ENCODE measurements around the gene USP25.

The USP25 gene

GRCh38 chr21:15729674-15730483 lies at the start of gene USP25:
Gene USP25 (plus strand): TSS chr21:15729982. CDS start chr21:15730394, 412 bp downstream.
- DNase-seq, result peak; percentile 92 to 97 (median 92)

DNA sequence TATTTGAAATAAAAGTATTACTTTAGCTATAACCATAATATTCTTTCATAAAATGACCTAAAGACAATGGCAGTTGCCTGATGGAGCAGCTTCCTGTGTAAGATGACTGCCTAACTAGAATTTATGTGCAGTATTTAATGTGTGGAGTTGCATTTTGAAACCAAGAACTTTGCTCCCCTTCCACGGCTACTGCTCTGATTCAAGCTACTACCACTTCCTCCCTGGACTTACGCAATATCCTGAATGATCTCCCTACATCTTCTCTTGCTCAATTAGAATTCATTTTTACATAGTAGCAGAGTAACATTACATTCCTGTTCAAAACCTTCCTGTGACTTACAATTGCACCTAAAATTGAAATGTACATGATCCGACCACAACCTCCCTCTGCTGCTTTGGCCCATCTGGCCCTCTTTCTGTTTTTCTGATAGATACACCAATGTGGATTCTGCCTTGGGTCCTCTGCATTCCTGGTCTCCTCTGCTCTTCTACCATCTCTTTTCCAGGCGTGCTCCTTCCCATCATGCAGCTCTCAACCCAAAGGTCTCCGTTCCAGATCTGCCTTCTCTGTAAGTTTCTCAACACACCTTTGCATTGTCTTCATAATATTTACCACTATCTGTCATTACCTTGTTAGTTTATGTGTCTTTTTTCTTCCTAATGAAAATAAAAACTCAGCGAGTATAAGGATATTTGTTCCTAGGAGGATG lies 47.4 kb upstream of the USP25 start:
- DNase-seq, result no peak

DNA sequence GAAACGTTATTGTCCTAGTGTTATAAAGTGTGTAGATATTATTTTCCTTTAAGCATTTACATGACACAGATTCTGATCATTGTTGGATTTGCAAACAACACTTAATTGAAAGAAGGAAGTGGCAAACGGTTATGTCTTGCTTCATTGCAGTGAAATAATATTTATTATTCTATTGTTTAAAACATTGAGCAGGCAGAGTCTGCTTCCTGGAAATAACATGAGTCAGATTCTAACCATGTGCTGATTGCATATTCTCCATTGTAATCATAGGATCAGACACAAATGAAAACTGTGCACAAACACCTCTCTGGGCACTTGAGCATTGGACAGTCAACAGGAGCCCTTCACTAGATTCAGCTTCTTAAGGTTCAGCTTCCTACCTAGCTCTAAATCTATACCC lies 46.8 kb upstream of the USP25 start:
- DNase-seq, result peak in 1 of 3 experiments; percentile 36

DNA sequence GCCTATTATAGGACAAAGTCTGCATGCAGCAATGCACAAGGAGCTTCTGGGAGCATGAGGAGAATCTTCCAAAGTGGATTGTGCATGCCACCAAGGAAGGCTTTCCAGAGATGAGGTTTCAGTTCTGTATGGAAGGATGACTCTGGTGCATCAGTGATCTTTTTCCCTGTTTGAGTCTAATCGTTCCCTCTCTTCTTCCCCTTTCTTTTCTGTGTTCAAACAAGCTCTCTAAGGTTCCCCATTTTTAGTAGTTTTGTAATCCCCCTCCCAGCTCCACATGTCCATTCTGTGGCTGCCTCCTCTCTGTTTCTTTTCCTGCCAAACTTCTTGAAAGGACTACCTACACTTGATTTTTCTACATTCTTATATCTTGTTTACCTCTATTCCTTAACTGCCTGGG lies 43.3 kb upstream of the USP25 start:
- no peak for DNase-seq

DNA sequence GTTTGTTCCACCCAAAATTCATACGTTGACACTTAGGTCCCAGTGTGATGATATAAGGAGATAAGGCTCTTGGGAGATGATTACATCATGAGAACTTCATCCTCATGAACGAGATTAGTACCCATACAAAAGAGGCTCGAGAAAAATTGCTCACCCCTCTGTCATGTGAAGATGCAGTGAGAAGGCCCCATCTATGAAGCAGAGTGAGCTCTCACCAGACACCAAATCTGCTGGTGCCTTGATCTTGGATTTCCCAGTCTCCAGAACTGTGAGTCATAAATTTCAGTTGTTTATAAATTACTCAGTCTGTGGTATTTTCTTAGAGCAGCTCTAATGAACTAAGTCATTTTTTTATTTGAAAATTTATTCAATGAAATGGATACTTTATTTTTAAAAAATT lies 42.6 kb upstream of the USP25 start:
- no peak for DNase-seq

DNA sequence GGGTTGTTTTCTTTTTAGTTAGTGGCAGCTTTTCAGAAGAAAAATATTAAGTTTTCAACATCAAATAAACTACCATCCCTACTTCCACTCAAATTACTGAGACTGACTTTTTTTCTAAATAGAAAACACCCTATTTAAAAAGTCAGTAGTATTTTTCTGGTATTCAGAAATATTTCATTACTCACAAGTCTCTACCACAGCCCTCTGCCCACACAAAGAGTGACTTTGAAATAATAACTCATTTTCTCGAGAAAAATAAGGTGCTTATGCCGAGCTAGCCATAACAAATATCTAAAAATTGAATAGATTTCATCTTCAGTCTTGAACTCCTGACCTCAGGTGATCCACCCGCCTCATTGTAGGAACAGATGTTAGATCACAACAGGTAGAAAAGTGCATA lies 41.8 kb upstream of the USP25 start:
- no peak for DNase-seq

GRCh38 chr21:15688809-15689208 lies 41.0 kb upstream of the USP25 start:
- no peak for DNase-seq

DNA sequence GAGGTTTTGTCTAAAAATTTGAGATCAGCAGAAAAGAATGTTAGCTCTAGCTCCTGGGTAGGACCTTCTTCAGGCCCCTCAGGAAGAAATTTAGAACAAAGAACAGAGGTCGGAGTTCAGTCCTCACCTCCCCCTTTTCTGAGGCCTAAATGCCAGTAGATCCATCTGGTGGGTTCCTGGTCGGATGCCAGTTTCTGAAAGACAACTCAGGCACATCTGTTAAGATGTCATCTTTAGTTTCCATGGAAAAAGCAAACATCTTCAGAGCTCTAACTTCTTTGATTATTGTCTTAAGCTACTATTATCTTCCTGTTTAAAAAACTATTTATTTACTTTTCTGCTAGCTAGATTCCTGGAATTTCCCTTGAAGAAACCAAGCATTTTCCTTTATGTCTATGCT lies 37.1 kb upstream of the USP25 start:
- no peak for DNase-seq

- DNase-seq, result no peak
Observed at GRCh38 chr21:15695241-15695640, 34.5 kb upstream of the USP25 start.

DNA sequence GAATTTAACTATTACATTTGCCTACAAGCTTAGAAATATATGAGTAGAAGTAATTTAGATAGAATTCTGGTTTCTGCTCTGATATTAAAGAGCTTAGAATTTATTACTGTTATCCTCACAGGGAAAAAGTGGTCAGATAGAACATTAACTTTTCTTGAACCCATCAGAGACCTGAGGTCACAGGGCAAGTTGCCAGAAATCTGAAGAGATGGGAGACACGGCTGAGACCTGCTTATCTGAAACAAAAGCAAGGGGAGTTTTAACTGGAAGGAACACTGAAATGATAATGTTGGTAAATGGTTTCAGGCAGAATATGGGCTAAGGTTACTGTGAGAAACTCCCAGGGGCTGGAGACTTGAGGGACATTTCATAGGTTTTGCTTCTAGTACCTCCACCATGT lies 28.0 kb upstream of the USP25 start:
- DNase-seq, result no peak

DNA sequence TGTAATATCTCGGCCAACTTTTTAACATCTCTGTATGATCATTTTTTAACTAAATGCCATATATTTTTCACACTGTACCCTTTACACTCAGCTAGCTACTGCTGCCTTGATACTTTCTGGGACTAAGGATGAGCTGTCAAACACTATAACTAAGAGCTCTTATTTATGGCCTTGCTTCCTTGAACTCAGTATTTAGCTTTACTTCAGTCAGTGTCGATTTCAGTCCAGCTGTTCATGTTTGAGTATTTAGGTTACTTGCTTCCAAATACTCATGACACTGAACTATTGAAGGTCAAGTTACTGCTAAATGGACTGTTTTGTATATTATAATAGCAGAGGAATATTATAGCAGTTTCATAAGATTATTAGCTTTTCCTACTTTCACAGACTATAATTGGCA lies 25.9 kb upstream of the USP25 start:
- no peak for DNase-seq

GRCh38 chr21:15706696-15707095 lies 23.1 kb upstream of the USP25 start:
- DNase-seq, result no peak

GRCh38 chr21:15713412-15713811 lies 16.4 kb upstream of the USP25 start:
- DNase-seq, result no peak

DNA sequence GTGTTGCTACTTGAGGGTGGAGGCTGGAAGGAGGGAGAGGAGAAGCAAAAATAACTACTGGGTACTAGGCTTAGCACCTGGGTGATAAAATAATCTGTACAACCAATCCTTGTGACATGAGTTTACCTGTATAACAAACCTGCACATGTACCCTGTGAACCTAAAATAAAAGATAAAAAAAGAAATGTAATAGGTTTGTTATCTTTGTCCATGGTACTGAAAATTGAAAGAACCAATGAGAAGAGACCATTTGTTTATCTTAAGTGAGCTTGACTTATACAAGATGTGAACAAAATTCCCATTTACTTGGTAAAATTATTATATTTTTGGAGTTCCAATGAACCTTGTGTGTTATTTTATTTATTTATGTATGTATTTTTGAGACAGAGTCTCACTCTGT lies 11.1 kb upstream of the USP25 start:
- no peak for DNase-seq

GRCh38 chr21:15719976-15720375 lies 9.8 kb upstream of the USP25 start:
- DNase-seq, result no peak

GRCh38 chr21:15722591-15723324 lies 7.0 kb upstream of the USP25 start:
- peak in 1 of 3 experiments; percentile 51 for DNase-seq

- no peak for DNase-seq
Observed at GRCh38 chr21:15725949-15726348, 3.8 kb upstream of the USP25 start.

DNA sequence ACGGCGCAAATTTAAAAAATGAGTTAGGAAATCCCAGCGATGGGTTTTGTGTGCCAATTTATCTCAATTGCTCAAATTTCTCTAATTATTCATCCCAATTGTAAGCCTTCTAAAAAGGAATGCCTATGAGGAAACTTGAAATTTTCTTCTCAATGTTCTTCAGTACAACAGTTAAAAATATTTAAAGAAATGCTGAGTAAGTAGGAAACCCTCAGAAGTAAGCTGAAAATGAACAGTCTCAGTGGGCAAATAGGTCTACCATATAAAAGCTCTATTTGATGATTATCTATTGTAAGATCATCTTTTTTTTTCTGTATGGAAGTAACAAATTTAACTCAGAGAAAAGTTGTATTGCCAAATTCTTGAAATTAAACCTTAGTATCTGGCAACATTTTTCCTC lies 1.7 kb upstream of the USP25 start:
- no peak for DNase-seq

DNA sequence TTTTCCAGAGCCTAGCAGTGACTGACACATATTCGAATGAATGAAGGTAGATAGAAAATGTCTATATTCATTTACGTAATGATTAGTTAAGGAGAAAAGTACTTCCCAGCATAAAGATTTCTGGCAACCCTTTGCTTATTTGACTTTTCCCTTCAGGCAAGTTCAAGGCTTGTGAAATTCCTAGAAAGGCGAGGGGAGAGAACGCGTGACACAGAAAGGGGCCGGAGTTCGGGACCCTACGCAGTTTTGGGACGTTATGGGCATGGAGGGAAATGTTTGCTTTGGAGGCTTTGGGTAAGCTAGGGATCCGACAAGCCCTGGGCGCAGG lies 472 bp upstream of the USP25 start:
- DNase-seq, result no peak

GRCh38 chr21:15730484-15731242 lies 881 bp downstream of the USP25 start:
- peak in 2 of 3 experiments; percentile 54 to 86 for DNase-seq

DNA sequence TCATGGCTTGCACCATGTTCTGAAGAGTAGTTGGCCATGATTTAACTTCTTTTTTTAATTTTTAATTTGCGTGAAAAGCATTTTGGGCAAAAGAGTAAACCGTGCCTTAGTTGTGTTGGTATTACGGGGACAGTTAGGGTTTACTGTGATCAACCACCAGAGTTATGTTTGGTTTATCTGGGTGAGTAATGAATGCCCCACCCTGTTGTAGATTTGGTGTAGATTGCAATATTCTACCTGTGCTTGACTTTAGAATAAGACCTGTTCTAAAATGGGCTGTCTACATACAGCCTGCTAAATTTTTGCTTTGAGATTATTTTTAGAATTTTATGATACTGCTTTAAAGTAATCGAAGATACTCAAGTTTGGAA lies 1.4 kb downstream of the USP25 start:
- peak in 1 of 3 experiments; percentile 48 for DNase-seq

DNA sequence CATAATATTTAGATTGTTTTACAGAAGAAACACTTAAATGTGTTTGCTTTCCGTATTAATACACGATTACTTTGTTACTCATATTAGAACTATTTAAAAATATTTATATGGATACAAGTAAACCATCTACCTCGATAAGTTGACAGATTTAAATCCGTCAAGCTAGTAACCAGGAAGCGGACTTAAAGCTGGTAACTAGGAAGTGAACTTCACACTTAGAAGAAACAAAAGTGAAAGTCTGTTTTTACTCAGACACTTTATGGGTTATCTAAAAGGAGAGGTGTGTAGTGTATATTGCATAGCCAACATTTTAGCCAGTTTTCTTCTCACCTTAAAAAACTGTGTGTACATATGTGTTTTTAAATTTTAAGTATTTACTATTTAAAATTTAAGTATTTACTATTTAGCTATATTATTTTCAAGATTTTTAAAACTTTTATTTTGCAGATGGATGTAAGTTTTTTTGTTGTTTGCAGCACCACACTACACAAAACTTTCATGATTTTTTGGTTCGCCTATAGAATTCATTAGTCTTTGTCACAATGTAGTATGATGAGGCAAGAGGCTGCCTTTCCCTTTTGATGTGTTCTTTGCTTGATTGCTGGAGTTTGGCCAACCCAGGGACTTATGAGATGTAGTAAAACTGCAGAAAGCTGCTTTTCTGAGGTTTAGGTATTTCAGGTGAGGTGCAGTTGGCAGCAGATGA lies 2.7 kb downstream of the USP25 start:
- no peak for DNase-seq

GRCh38 chr21:15732996-15733329 lies 3.2 kb downstream of the USP25 start:
- DNase-seq, result no peak
